Neural cell (in vitro differentiated cells): ENCODE results near the gene ARID4A.

ENCODE experiments used
- CTCF ChIP-seq: fragments of 450-650 bp; IDR thresholded peaks from 2 replicates; pipeline ENCODE4 v1.5.1; 2014; ENCODE audit warnings: antibody characterized with exemption, mild to moderate bottlenecking, moderate library complexity; ENCODE audit not compliant: poor library complexity, severe bottlenecking
- EP300 ChIP-seq: fragments of 450-650 bp; conservative IDR thresholded peaks from 2 replicates; pipeline ENCODE4 v1.6.1; 2014; ENCODE audit warnings: antibody characterized with exemption, mild to moderate bottlenecking, moderate library complexity; ENCODE audit not compliant: poor library complexity, severe bottlenecking
- EZH2 ChIP-seq: fragments of 200-600, 300-800 bp; shearing (Covaris generic), sonication (generic); IDR thresholded peaks from 2 replicates; pipeline ENCODE4 v1.6.1; 2014; ENCODE audit warnings: antibody characterized with exemption, low read length, borderline replicate concordance, mild to moderate bottlenecking; ENCODE audit not compliant: insufficient read depth, poor library complexity, severe bottlenecking
- POLR2AphosphoS5 ChIP-seq: IDR thresholded peaks from 2 replicates; pipeline ENCODE4 v1.6.1; 2012

DNA sequence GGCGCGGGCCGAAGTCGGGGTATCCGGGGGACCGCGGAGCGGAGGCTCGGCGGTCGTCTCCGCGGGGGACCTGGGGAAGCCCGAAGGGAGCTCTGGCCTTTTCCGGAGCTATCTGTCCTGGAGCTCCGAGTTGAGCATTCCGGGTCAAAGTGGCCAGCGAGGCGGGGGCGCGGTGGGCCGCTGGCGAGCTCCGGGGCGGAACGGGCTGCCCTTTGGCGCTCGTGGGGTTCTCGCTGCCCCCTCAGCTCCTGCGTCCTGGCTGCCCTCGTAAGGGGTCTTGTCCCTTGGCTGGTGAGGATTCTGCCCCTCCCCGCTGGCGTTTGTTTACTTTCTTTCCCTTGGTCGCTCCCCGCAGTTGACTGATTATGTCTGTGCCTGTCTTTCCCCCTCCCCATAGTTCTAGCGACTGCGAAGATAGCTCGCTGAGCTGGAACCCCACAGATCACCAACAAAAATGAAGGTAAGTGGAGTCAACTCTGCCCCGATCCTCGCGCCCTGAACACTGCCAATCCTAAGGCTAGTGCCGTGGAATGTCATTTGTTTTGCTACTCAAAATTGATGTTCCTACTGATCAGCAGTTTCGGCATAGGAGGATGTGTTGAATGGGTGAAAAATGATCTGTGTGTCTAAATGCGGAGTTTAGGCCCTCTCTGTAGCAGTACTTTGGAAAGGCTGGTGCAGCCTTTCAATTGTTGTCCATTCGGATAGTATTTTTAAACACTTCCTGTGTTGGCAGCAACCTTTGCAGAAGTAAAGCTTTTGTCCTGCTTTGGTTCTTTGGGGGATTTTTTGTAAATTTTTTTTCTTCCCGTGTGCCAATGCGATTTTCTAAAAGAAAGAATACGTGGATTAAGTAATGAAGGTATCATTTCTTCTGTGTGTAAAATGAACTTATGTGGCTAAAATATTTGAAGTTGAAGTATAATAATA lies 1.3 kb downstream of the ARID4A start:
- no peak for TF ChIP-seq CTCF
- no peak for TF ChIP-seq EZH2
- no peak for TF ChIP-seq EP300
- TF ChIP-seq POLR2AphosphoS5, result no peak
